Osteoblast (primary cell): ENCODE results near the gene SORCS1. TPM values are rescaled to one million over a fixed set of nuclear protein-coding genes. Genes with fewer than 3 reads are reported as not detected.

Experiments
- DNase-seq: peaks from one replicate; pipeline ENCODE4 v3.0.0; 2011; ENCODE audit warnings: low spot score, mixed read lengths; ENCODE audit not compliant: insufficient read length; ENCODE audit errors: missing footprints
- H2AFZ ChIP-seq: 2 replicates; pipeline ENCODE4 v1.6.0; 2011; ENCODE audit warnings: mild to moderate bottlenecking, low read length
- H3K27ac ChIP-seq: 2 replicates; pipeline ENCODE4 v1.5.1; 2011; ENCODE audit warnings: mild to moderate bottlenecking, low read depth, low read length, moderate library complexity
- H3K27me3 ChIP-seq: 2 replicates; pipeline ENCODE4 v1.6.0; 2012; ENCODE audit warnings: mild to moderate bottlenecking, control low read depth, inconsistent platforms, low read length, moderate library complexity; ENCODE audit not compliant: insufficient read depth
- H3K36me3 ChIP-seq: 2 replicates; pipeline ENCODE4 v1.5.1; 2011; ENCODE audit warnings: mild to moderate bottlenecking, low read length, control low read depth, moderate library complexity; ENCODE audit not compliant: insufficient read depth
- H3K4me1 ChIP-seq: 2 replicates; pipeline ENCODE4 v1.5.1; 2011; ENCODE audit warnings: mild to moderate bottlenecking, low read length, control low read depth, moderate library complexity; ENCODE audit not compliant: insufficient read depth
- H3K4me2 ChIP-seq: 2 replicates; pipeline ENCODE4 v1.6.0; 2011; ENCODE audit warnings: mild to moderate bottlenecking, low read length; ENCODE audit not compliant: insufficient read depth
- H3K4me3 ChIP-seq: fragments of 200-600 bp; sonication (generic); 3 replicates; pipeline ENCODE4 v1.5.1; 2012; ENCODE audit warnings: mild to moderate bottlenecking, low read length, inconsistent platforms; ENCODE audit not compliant: insufficient read depth
- H3K79me2 ChIP-seq: 2 replicates; pipeline ENCODE4 v1.6.0; 2012; ENCODE audit warnings: mild to moderate bottlenecking, low read length, control low read depth, inconsistent platforms; ENCODE audit not compliant: insufficient read depth
- H3K9me3 ChIP-seq: 2 replicates; pipeline ENCODE4 v1.5.1; 2011; ENCODE audit warnings: low read depth, low read length, control low read depth
- H4K20me1 ChIP-seq: 2 replicates; pipeline ENCODE4 v1.6.0; 2012; ENCODE audit warnings: mild to moderate bottlenecking, low read length, control low read depth; ENCODE audit not compliant: insufficient read depth
- total RNA-seq: library from RNA; depleted of rRNA; stranded (reverse); fragments of >200 nt; gene quantifications from 2 replicates; pipeline ENCODE4 v1.2.3, GENCODE V29; 2012
- TF ChIP-seq, protein P1 (sequence below): IDR thresholded peaks from 2 replicates; pipeline ENCODE4 v1.5.1; 2011; ENCODE audit warnings: mild to moderate bottlenecking, low read depth, low read length, moderate library complexity; ENCODE audit errors: extremely low read depth

Gene SORCS1
- total RNA-seq, 1 donor: not detected

DNA sequence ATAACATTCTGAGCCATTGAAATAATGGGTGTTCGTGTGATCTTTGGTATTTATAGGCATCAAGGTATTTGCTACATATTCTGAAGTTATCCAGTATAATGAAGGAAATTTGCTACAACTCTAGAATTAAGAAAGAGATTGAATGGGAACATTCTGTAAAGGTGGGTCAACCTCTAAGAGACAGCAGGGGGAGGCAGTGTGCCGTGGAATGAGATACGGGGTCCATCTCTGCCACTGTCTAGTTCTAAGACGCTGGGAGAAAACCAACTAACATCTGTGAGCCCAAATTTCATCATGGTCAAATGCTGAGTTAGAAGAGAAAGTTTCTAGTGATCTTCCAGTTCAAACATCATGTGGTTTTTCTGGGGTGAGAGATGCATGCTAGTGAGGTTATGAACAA is 368.9 kb downstream of the SORCS1 start:
- H3K27ac ChIP-seq: no peak overlapping the region
- TF ChIP-seq, protein P1, sequence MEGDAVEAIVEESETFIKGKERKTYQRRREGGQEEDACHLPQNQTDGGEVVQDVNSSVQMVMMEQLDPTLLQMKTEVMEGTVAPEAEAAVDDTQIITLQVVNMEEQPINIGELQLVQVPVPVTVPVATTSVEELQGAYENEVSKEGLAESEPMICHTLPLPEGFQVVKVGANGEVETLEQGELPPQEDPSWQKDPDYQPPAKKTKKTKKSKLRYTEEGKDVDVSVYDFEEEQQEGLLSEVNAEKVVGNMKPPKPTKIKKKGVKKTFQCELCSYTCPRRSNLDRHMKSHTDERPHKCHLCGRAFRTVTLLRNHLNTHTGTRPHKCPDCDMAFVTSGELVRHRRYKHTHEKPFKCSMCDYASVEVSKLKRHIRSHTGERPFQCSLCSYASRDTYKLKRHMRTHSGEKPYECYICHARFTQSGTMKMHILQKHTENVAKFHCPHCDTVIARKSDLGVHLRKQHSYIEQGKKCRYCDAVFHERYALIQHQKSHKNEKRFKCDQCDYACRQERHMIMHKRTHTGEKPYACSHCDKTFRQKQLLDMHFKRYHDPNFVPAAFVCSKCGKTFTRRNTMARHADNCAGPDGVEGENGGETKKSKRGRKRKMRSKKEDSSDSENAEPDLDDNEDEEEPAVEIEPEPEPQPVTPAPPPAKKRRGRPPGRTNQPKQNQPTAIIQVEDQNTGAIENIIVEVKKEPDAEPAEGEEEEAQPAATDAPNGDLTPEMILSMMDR: no peak

DNA sequence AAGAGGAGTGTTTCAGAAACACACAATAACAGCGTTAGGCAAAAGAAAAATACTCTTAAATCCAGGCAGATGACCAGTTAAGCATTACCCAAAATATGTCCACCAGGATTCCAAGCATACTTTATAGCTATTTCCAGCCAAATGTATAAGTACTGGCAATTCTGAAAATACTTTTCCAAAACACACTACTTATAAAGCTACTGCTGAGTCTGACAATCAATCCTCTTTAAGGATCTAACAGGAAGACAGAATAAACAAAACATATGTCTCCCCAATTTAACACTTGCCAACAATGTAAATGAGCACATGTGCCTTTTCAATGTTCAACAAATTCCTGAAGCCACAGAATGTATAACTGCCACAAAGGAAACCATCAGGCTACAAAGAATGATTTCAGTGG is 370.9 kb downstream of the SORCS1 start:
- Histone ChIP-seq H3K4me1 (no peaks in the 10 kb centered on the region), H3K9me3 (no peaks in the 10 kb centered on the region), H4K20me1 (no peaks in the 10 kb centered on the region), H3K4me2 (no peak overlapping the region), H3K4me3 (no peak overlapping the region), H3K36me3 (no peaks in the 10 kb centered on the region), H3K79me2 (no peaks in the 10 kb centered on the region), H2AFZ (no peak overlapping the region), H3K27ac (no peak overlapping the region), H3K27me3 (no peaks in the 10 kb centered on the region)
- no peak for DNase-seq
- TF ChIP-seq, protein P1: no peak

More for the DNA sequence above, 368.9 kb downstream of the SORCS1 start:
- Histone ChIP-seq H4K20me1 (no peaks in the 10 kb centered on the region), H3K79me2 (no peaks in the 10 kb centered on the region), H3K27me3 (no peaks in the 10 kb centered on the region), H3K9me3 (no peaks in the 10 kb centered on the region), H3K4me2 (no peak overlapping the region), H3K4me1 (no peaks in the 10 kb centered on the region), H3K36me3 (no peaks in the 10 kb centered on the region), H3K4me3 (no peak overlapping the region), H2AFZ (no peak overlapping the region)
- DNase-seq: no peak

DNA sequence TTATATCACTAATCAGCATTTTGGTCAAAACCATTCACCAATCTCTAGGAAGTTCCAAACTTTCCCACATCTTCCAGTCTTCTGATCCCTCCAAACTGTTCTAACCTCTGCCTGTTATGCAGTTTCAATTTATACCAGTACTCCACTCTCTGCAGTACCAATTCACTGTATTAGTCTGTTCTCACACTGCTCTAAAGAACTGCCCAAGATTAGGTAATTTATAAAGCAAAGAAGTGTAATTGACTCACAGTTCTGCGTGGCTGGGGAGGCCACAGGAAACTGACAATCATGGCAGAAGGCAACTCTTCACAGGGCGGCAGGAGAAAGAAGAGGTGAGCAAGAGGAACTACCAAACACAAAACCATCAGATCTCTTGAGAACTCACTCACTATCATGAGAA is 374.9 kb downstream of the SORCS1 start:
- H3K27me3 ChIP-seq: no peaks in the 10 kb centered on the region
- peaks cover 3% of the 10 kb centered on the region for H3K9me3 ChIP-seq
- TF ChIP-seq, protein P1: no peak
- H3K27ac ChIP-seq: no peak overlapping the region
- no peak overlapping the region for H2AFZ ChIP-seq
- H3K4me3 ChIP-seq: no peak overlapping the region
- no peak for DNase-seq
- H3K36me3 ChIP-seq: no peaks in the 10 kb centered on the region
- no peaks in the 10 kb centered on the region for H4K20me1 ChIP-seq
- H3K4me2 ChIP-seq: no peak overlapping the region
- H3K4me1 ChIP-seq: no peaks in the 10 kb centered on the region
- H3K79me2 ChIP-seq: no peaks in the 10 kb centered on the region

DNA sequence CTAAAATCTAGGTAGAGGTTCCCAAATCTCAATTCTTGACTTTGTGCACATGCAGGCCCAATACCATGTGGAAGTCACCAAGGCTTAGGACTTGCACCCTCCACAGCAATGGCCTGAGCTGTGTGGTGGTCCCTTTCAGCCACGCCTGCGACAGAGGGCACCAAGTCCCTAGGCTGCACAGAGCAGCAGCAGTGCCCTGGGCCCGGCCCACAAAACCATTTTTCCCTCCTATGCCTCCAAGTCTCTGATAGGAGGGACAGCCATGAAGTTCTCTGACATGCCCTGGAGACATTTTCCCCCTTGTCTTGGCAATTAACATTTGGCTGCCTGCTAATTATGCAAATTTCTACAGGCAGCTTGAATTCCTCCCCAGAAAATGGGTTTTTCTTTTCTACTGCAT is 375.5 kb downstream of the SORCS1 start:
- Histone ChIP-seq H3K27me3 (no peaks in the 10 kb centered on the region), H3K79me2 (no peaks in the 10 kb centered on the region), H3K27ac (no peak overlapping the region), H4K20me1 (no peaks in the 10 kb centered on the region), H3K4me2 (no peak overlapping the region), H3K9me3 (peaks cover 3% of the 10 kb centered on the region), H3K4me3 (no peak overlapping the region), H3K4me1 (no peaks in the 10 kb centered on the region), H2AFZ (no peak overlapping the region), H3K36me3 (no peaks in the 10 kb centered on the region)
- TF ChIP-seq, protein P1: no peak
- DNase-seq: no peak
